ENCODE measurements around the gene ROR1.

DNA sequence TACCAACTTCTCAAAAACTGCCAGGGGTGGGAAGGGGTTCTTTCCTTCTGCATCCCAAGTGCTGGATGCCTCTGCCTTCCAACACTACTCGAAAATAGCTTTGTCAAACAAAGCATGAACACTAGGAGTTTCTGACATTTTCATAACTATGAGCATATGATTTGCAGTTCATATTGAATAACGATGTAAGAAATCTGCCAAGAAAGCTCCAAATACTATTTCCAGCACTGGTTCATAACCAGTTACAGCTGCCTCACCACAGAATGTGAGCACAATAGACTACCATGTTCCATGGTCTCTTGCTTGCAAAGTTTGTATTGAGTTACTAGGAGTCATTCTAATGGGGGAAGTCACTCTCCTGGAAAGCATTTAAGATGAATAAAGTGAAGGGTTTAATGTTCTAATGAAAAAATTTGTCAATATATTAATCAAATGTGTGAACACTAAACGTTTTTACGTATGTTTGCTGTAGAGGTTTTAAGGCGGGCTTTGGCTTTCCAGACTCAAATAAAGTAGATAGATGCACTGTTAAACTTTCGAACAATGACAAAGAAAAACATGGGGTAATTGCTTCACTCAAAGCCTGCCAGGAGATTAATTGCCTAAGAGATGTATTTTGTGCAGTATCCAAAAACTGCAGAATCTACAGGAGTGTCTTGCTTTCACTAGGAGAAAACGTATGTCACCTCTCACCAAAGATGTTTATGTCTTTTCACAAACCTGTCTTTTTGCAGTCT, 351.1 kb downstream of the ROR1 start:
- no peak for TF ChIP-seq POLR2A (IDR thresholded peaks at IDR 0.05)
- TF ChIP-seq, protein P1, sequence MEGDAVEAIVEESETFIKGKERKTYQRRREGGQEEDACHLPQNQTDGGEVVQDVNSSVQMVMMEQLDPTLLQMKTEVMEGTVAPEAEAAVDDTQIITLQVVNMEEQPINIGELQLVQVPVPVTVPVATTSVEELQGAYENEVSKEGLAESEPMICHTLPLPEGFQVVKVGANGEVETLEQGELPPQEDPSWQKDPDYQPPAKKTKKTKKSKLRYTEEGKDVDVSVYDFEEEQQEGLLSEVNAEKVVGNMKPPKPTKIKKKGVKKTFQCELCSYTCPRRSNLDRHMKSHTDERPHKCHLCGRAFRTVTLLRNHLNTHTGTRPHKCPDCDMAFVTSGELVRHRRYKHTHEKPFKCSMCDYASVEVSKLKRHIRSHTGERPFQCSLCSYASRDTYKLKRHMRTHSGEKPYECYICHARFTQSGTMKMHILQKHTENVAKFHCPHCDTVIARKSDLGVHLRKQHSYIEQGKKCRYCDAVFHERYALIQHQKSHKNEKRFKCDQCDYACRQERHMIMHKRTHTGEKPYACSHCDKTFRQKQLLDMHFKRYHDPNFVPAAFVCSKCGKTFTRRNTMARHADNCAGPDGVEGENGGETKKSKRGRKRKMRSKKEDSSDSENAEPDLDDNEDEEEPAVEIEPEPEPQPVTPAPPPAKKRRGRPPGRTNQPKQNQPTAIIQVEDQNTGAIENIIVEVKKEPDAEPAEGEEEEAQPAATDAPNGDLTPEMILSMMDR (IDR thresholded peaks at IDR 0.05), result no peak

Data from thyroid gland (tissue), 4 donors.